GM15510 (cell line): ENCODE data around the gene SLC38A10.

Experiments used
- POLR2A ChIP-seq: IDR thresholded peaks from 3 replicates; pipeline ENCODE4 v1.6.1; 2011; ENCODE audit warnings: borderline replicate concordance; ENCODE audit not compliant: insufficient read length; ENCODE audit errors: extremely low read depth

The SLC38A10 gene

GRCh38 chr17:81333616-81334368, 38.7 kb upstream of the SLC38A10 start:
- TF ChIP-seq POLR2A = no peak

- no peak for TF ChIP-seq POLR2A
Measured at GRCh38 chr17:81332914-81333528, 37.9 kb upstream of the SLC38A10 start.

GRCh38 chr17:81332118-81332834, 37.2 kb upstream of the SLC38A10 start:
- TF ChIP-seq POLR2A = no peak

- TF ChIP-seq POLR2A = no peak
Measured at GRCh38 chr17:81331527-81332043, 36.5 kb upstream of the SLC38A10 start.

GRCh38 chr17:81330884-81331245, 35.8 kb upstream of the SLC38A10 start:
- no peak for TF ChIP-seq POLR2A

GRCh38 chr17:81329927-81330883, 35.1 kb upstream of the SLC38A10 start:
- no peak for TF ChIP-seq POLR2A

- TF ChIP-seq POLR2A = no peak
Measured at GRCh38 chr17:81328978-81329926, 34.1 kb upstream of the SLC38A10 start.

- TF ChIP-seq POLR2A = no peak
Measured at GRCh38 chr17:81328489-81328888, 33.4 kb upstream of the SLC38A10 start.

- TF ChIP-seq POLR2A = no peak
Measured at GRCh38 chr17:81325714-81326358, 30.7 kb upstream of the SLC38A10 start.

GRCh38 chr17:81324851-81325713, 30.0 kb upstream of the SLC38A10 start:
- TF ChIP-seq POLR2A = no peak

GRCh38 chr17:81324177-81324850, 29.2 kb upstream of the SLC38A10 start:
- no peak for TF ChIP-seq POLR2A
